HG03025 (cell line): ENCODE data around the gene PRRT1B.
"Not testable (repeated sequence)": the region's sequence is repeated elsewhere in the genome, so short reads cannot be mapped to it uniquely, and the experiment has no call there.

Source experiments
- ATAC-seq: cut with Tn5 transposase; IDR thresholded peaks from one replicate; pipeline ENCODE4 v1.9.1; 2021; ENCODE audit warnings: mild to moderate bottlenecking, moderate library complexity; ENCODE audit not compliant: unreplicated experiment, low FRiP score

The PRRT1B gene

GRCh38 chr9:131545003-131545785 is at the start of gene PRRT1B:
PRRT1B (plus strand) TSS chr9:131545523; CDS start chr9:131545616, 93 bp downstream.
- ATAC-seq: no peak

GRCh38 chr9:131495785-131496184 is 49.5 kb upstream of the PRRT1B start:
- ATAC-seq: no peak

GRCh38 chr9:131496844-131497405 is 48.4 kb upstream of the PRRT1B start:
- no peak for ATAC-seq

GRCh38 chr9:131499254-131499767 is 46.0 kb upstream of the PRRT1B start:
- no peak for ATAC-seq

- no peak for ATAC-seq
Observed at GRCh38 chr9:131500377-131500776, 44.9 kb upstream of the PRRT1B start.

- ATAC-seq: no peak
Observed at GRCh38 chr9:131500939-131501541, 44.3 kb upstream of the PRRT1B start.

GRCh38 chr9:131502781-131503625 is 42.3 kb upstream of the PRRT1B start, which contains the start of gene POMT1:
POMT1 (plus strand) TSS chr9:131502918; CDS start chr9:131504219, 1,301 bp downstream.
- peak; percentile 65 for ATAC-seq

- peak; percentile 11 for ATAC-seq
Observed at GRCh38 chr9:131503626-131504465, 41.5 kb upstream of the PRRT1B start.

- ATAC-seq: no peak
Observed at GRCh38 chr9:131505012-131505411, 40.3 kb upstream of the PRRT1B start.

GRCh38 chr9:131511416-131511815 is 33.9 kb upstream of the PRRT1B start:
- ATAC-seq: no peak

- no peak for ATAC-seq
Observed at GRCh38 chr9:131511880-131512279, 33.4 kb upstream of the PRRT1B start.

GRCh38 chr9:131513177-131513576 is 32.1 kb upstream of the PRRT1B start:
- ATAC-seq: no peak

GRCh38 chr9:131515559-131516031 is 29.7 kb upstream of the PRRT1B start:
- not testable (repeated sequence) for ATAC-seq

GRCh38 chr9:131516100-131516499 is 29.2 kb upstream of the PRRT1B start:
- no peak for ATAC-seq

- ATAC-seq: no peak
Observed at GRCh38 chr9:131516930-131517329, 28.4 kb upstream of the PRRT1B start.

GRCh38 chr9:131517761-131518190 is 27.5 kb upstream of the PRRT1B start:
- no peak for ATAC-seq

GRCh38 chr9:131518553-131518952 is 26.8 kb upstream of the PRRT1B start:
- ATAC-seq: no peak

- no peak for ATAC-seq
Observed at GRCh38 chr9:131520503-131520902, 24.8 kb upstream of the PRRT1B start.

- ATAC-seq: no peak
Observed at GRCh38 chr9:131521203-131521602, 24.1 kb upstream of the PRRT1B start.
